Measurements from ENCODE around the gene INKA2. TPM values are rescaled to one million over a fixed set of nuclear protein-coding genes. Genes with fewer than 3 reads are reported as not detected.

Gene INKA2
- total and polyA plus RNA-seq, 2 experiments from 2014 or later = 3.7 to 8.4 TPM

GRCh38 chr1:111720977-111721786 lies 18.0 kb downstream of the INKA2 start:
- ATAC-seq = peak; percentile 27
- Histone ChIP-seq H3K27me3 (ENCODE audit: insufficient read depth) (no peaks in the 10 kb centered on the region), H3K4me2 (peak overlapping the region; percentile 42), H3K79me2 (replicated peaks; ENCODE audit: insufficient read depth) (no peaks in the 10 kb centered on the region), H3F3A (replicated peaks; ENCODE audit: low read depth) (no peaks in the 10 kb centered on the region; the same call in 1 of the 2 replicates), H3K27ac (ENCODE audit: low read depth) (0 out of 2 replicates have a peak overlapping the region, but pooled peaks have one; percentile 45), H3K9me2 (ENCODE audit: insufficient read depth) (peaks cover 6% of the 10 kb centered on the region; the same call in 1 of the 2 replicates), H2AFZ (no peak overlapping the region), H4K20me1 (replicated peaks; ENCODE audit: insufficient read depth) (no peaks in the 10 kb centered on the region), H3K4me1 (ENCODE audit: insufficient read depth) (peaks cover 43% of the 10 kb centered on the region), H3K4me3 (no peak overlapping the region), H3K36me3 (ENCODE audit: insufficient read depth) (no peaks in the 10 kb centered on the region)
- no peaks in the 10 kb centered on the region for H3K36me3 Mint-ChIP-seq (ENCODE audit: low read depth)
- no peaks in the 10 kb centered on the region; the same call in 2 of the 3 replicates for H3K9me3 Mint-ChIP-seq
- peak; percentile 39 for DNase-seq (ENCODE audit: low spot score)
- TF ChIP-seq POLR2AphosphoS5 (IDR thresholded peaks at IDR 0.05; ENCODE audit: low read depth) (peak; percentile 25), EZH2phosphoT487 (IDR thresholded peaks at IDR 0.05; ENCODE audit: unreplicated experiment) (no peak), ZNF331 (CRISPR knock-in tag; IDR thresholded peaks at IDR 0.05; ENCODE audit: low read depth) (no peak)
- no peak overlapping the region; the same call in 2 of the 3 replicates for H3K4me3 Mint-ChIP-seq
- H3K4me1 Mint-ChIP-seq = peaks cover 48% of the 10 kb centered on the region
- peak overlapping the region; percentile 28 for H3K27ac Mint-ChIP-seq
- H3K27me3 Mint-ChIP-seq (ENCODE audit: insufficient read depth, low read depth, poor library complexity) = peaks cover 11% of the 10 kb centered on the region

- Mint-ChIP-seq H3K27ac (peak overlapping the region; percentile 28), H3K36me3 (ENCODE audit: low read depth) (no peaks in the 10 kb centered on the region), H3K9me3 (no peaks in the 10 kb centered on the region; the same call in 2 of the 3 replicates), H3K4me3 (no peak overlapping the region; the same call in 2 of the 3 replicates), H3K27me3 (ENCODE audit: insufficient read depth, low read depth, poor library complexity) (peaks cover 11% of the 10 kb centered on the region), H3K4me1 (peaks cover 47% of the 10 kb centered on the region)
- Histone ChIP-seq H3K4me3 (no peak overlapping the region), H3K79me2 (replicated peaks; ENCODE audit: insufficient read depth) (no peaks in the 10 kb centered on the region), H3K9me2 (ENCODE audit: insufficient read depth) (peaks cover 6% of the 10 kb centered on the region; the same call in 1 of the 2 replicates), H3K4me1 (ENCODE audit: insufficient read depth) (peaks cover 41% of the 10 kb centered on the region), H2AFZ (no peak overlapping the region), H4K20me1 (replicated peaks; ENCODE audit: insufficient read depth) (no peaks in the 10 kb centered on the region), H3K36me3 (ENCODE audit: insufficient read depth) (no peaks in the 10 kb centered on the region), H3K4me2 (peak overlapping the region; percentile 42), H3K27me3 (ENCODE audit: insufficient read depth) (no peaks in the 10 kb centered on the region), H3K27ac (ENCODE audit: low read depth) (peak overlapping the region; percentile 63; the same call in 1 of the 2 replicates), H3F3A (replicated peaks; ENCODE audit: low read depth) (no peaks in the 10 kb centered on the region; the same call in 1 of the 2 replicates)
- peak; percentile 5; the same call in 1 of the 3 replicates for ATAC-seq
- TF ChIP-seq STAT1 (IDR thresholded peaks at IDR 0.05; ENCODE audit: unreplicated experiment) (no peak), CREB1 (CRISPR knock-in tag; IDR thresholded peaks at IDR 0.05; ENCODE audit: low read depth) (no peak), POLR2AphosphoS5 (IDR thresholded peaks at IDR 0.05; ENCODE audit: low read depth) (no peak), NANOG (IDR thresholded peaks at IDR 0.05; ENCODE audit: borderline replicate concordance) (no peak; the same call in 1 of the 2 replicates), JUNB (IDR thresholded peaks at IDR 0.05; ENCODE audit: unreplicated experiment) (no peak), ZNF114 (CRISPR knock-in tag; IDR thresholded peaks at IDR 0.05) (no peak), EZH2phosphoT487 (IDR thresholded peaks at IDR 0.05; ENCODE audit: unreplicated experiment) (no peak), ETS1 (IDR thresholded peaks at IDR 0.05) (no peak)
- peak; percentile 26 for DNase-seq (ENCODE audit: low spot score)
These were observed 18.8 kb downstream of the INKA2 start for GRCh38 chr1:111720274-111720976.
